HepG2 (cell line): ENCODE results near the gene CD68. TPM values are rescaled to one million over a fixed set of nuclear protein-coding genes. Genes with fewer than 3 reads are reported as not detected.
A peak's percentile ranks its signal among the peaks of the same experiment; 100 is the strongest.

Experiments used
- ELF1 ChIP-seq: sonication (generic); formaldehyde crosslinking; IDR thresholded peaks from 2 replicates; pipeline ENCODE4 v1.4.0; 2020; ENCODE audit warnings: missing genetic modification reagents
- GABPA ChIP-seq, 2 experiments: IDR thresholded peaks; 2 replicates each; pipeline ENCODE4 v1.6.1; 2011 to 2016; ENCODE audit warnings: low read depth in 2 of 2, low read length in 1 of 2, missing biosample characterization in 1 of 2, missing genetic modification characterization in 1 of 2
- HNRNPLL ChIP-seq: fragments of 200-400 bp; formaldehyde crosslinking; IDR thresholded peaks from 2 replicates; pipeline ENCODE4 v1.6.1; 2017; ENCODE audit warnings: mild to moderate bottlenecking, low read depth, low read length; ENCODE audit not compliant: poor library complexity, severe bottlenecking
- HOXA5 ChIP-seq: sonication (generic); formaldehyde crosslinking; IDR thresholded peaks from 2 replicates; pipeline ENCODE4 v1.4.0; 2020; ENCODE audit warnings: missing genetic modification reagents
- MED8 ChIP-seq: sonication (generic); formaldehyde crosslinking; IDR thresholded peaks from 2 replicates; pipeline ENCODE4 v1.8.1; 2023; ENCODE audit warnings: mild to moderate bottlenecking, missing genetic modification reagents; ENCODE audit not compliant: insufficient replicate concordance
- MXD1 ChIP-seq: sonication (generic); formaldehyde crosslinking; IDR thresholded peaks from 2 replicates; pipeline ENCODE4 v1.4.0; 2020; ENCODE audit warnings: mild to moderate bottlenecking, missing genetic modification reagents
- POLR2AphosphoS5 ChIP-seq: IDR thresholded peaks from 2 replicates; pipeline ENCODE4 v1.6.1; 2012; ENCODE audit warnings: low read depth, low read length
- SALL2 ChIP-seq: sonication (generic); formaldehyde crosslinking; IDR thresholded peaks from 2 replicates; pipeline ENCODE4 v1.8.1; 2023; ENCODE audit warnings: mild to moderate bottlenecking, missing genetic modification reagents, inconsistent platforms
- THAP8 ChIP-seq: sonication (generic); formaldehyde crosslinking; IDR thresholded peaks from 2 replicates; pipeline ENCODE4 v1.5.1; 2020; ENCODE audit warnings: missing genetic modification reagents, mild to moderate bottlenecking, borderline replicate concordance
- XRCC5 ChIP-seq: fragments of 200-400 bp; formaldehyde crosslinking; optimal IDR thresholded peaks from 2 replicates; pipeline ENCODE3; 2017; ENCODE audit warnings: mild to moderate bottlenecking, low read length
- ZBTB37 ChIP-seq: sonication (generic); formaldehyde crosslinking; IDR thresholded peaks from 2 replicates; pipeline ENCODE4 v1.4.0; 2020; ENCODE audit warnings: mild to moderate bottlenecking, missing genetic modification reagents
- ZBTB44 ChIP-seq: sonication (generic); formaldehyde crosslinking; IDR thresholded peaks from 2 replicates; pipeline ENCODE4 v1.4.0; 2020; ENCODE audit warnings: missing genetic modification reagents
- ZFY ChIP-seq: sonication (generic); formaldehyde crosslinking; IDR thresholded peaks from 2 replicates; pipeline ENCODE4 v1.4.0; 2020; ENCODE audit warnings: missing genetic modification reagents
- ZNF224 ChIP-seq: sonication (generic); formaldehyde crosslinking; IDR thresholded peaks from 2 replicates; pipeline ENCODE4 v1.5.0; 2020; ENCODE audit warnings: mild to moderate bottlenecking, missing genetic modification reagents
- ZNF333 ChIP-seq: sonication (generic); formaldehyde crosslinking; IDR thresholded peaks from 2 replicates; pipeline ENCODE4 v1.4.0; 2020; ENCODE audit warnings: mild to moderate bottlenecking, missing genetic modification reagents, borderline replicate concordance
- ZNF337 ChIP-seq: sonication (generic); formaldehyde crosslinking; IDR thresholded peaks from 2 replicates; pipeline ENCODE4 v1.5.1; 2020; ENCODE audit warnings: missing genetic modification reagents, low read depth, mild to moderate bottlenecking, borderline replicate concordance
- ZNF501 ChIP-seq: sonication (generic); formaldehyde crosslinking; IDR thresholded peaks from 2 replicates; pipeline ENCODE4 v1.5.1; 2020; ENCODE audit warnings: mild to moderate bottlenecking, moderate library complexity, missing genetic modification reagents
- ZNF558 ChIP-seq: sonication (generic); formaldehyde crosslinking; IDR thresholded peaks from 2 replicates; pipeline ENCODE4 v1.9.0; 2022; ENCODE audit warnings: mild to moderate bottlenecking, missing genetic modification reagents, borderline replicate concordance
- ZNF687 ChIP-seq: sonication (generic); formaldehyde crosslinking; IDR thresholded peaks from 2 replicates; pipeline ENCODE4 v1.5.1; 2020; ENCODE audit warnings: mild to moderate bottlenecking, missing genetic modification reagents, moderate library complexity
- ZNF710 ChIP-seq: sonication (generic); formaldehyde crosslinking; IDR thresholded peaks from 2 replicates; pipeline ENCODE4 v1.5.0; 2020; ENCODE audit warnings: mild to moderate bottlenecking, missing genetic modification reagents, borderline replicate concordance
- polyA plus RNA-seq, 8 experiments: library from polyadenylated mRNA; depleted of rRNA in 3 of 8; stranded (reverse) in 7 of 8; unstranded in 1 of 8; fragments of >200 nt; fragmentation: Illumina TruSeq in 4 of 8; extraction: Trizol in 4 of 8; gene quantifications; 2 replicates each; pipeline versions ENCODE4 v1.2.1 to v1.2.3, GENCODE V29; 2011 to 2016; ENCODE audit warnings: low read depth in 4 of 8, missing spikeins in 1 of 8, mixed read lengths in 1 of 8; ENCODE audit not compliant: insufficient read depth in 1 of 8
- total RNA-seq, 5 experiments: library from RNA; depleted of rRNA; stranded (reverse); fragments of >200 nt; fragmentation: Illumina TruSeq; extraction: Trizol; gene quantifications; 2 replicates each; pipeline ENCODE4 v1.2.3, GENCODE V29; 2016; ENCODE audit warnings: low read depth in 1 of 5

Gene CD68
- total and polyA plus RNA-seq, 2 of the 13 experiments (the other 11 are each of a cell fraction or from before 2014, with no cell fraction given), result 10.3 to 104 TPM

GRCh38 chr17:7572338-7572587 is 7.2 kb upstream of the CD68 start (continued):
- TF ChIP-seq HNRNPLL (no peak), MED8 (CRISPR knock-in tag) (no peak), ZBTB44 (no peak), ZNF224 (no peak; the same call in 1 of the 2 replicates), ZNF687 (CRISPR knock-in tag) (peak; percentile 97), MXD1 (CRISPR knock-in tag) (no peak), POLR2AphosphoS5 (no peak; the same call in 1 of the 2 replicates), ZNF337 (no peak), ZNF710 (CRISPR knock-in tag) (no peak), XRCC5 (peak; percentile 73), SALL2 (CRISPR knock-in tag) (0 out of 2 replicates have a peak, but pooled peaks have one; percentile 51), HOXA5 (CRISPR knock-in tag) (no peak; the same call in 1 of the 2 replicates), GABPA (IDR thresholded peaks at IDR 0.05; ENCODE audit: low read depth, low read length) (peak; percentile 79), GABPA (CRISPR knock-in tag; IDR thresholded peaks at IDR 0.05; ENCODE audit: low read depth) (peak; percentile 97), ZFY (CRISPR knock-in tag) (peak; percentile 94), ZNF558 (CRISPR knock-in tag) (peak; percentile 86), ZNF333 (CRISPR knock-in tag) (no peak), ZNF501 (CRISPR knock-in tag) (no peak), ELF1 (CRISPR knock-in tag) (peak; percentile 94), THAP8 (CRISPR knock-in tag) (no peak), ZBTB37 (CRISPR knock-in tag) (no peak)
